SH-SY5Y (cell line): ENCODE data around the gene FOCAD.

ENCODE experiments used
- GATA2 ChIP-seq: IDR thresholded peaks from 2 replicates; pipeline ENCODE4 v1.6.1; 2011; ENCODE audit warnings: mild to moderate bottlenecking, low read depth, low read length
- GATA3 ChIP-seq: IDR thresholded peaks from 2 replicates; pipeline ENCODE4 v1.6.1; 2011; ENCODE audit warnings: low read depth, mild to moderate bottlenecking, low read length, moderate library complexity

The FOCAD gene

GRCh38 chr9:20684035-20684874 lies at the start of gene FOCAD:
TSS of gene FOCAD (plus strand) at chr9:20684259. CDS start at chr9:20715354, 31,095 bp downstream.
- TF ChIP-seq GATA2 = no peak
- TF ChIP-seq GATA3 = no peak

GRCh38 chr9:20634895-20635294 lies 49.2 kb upstream of the FOCAD start:
- TF ChIP-seq GATA2 = no peak

GRCh38 chr9:20636888-20637440 lies 47.1 kb upstream of the FOCAD start:
- TF ChIP-seq GATA3 (no peak), GATA2 (no peak)

GRCh38 chr9:20640331-20641187 lies 43.5 kb upstream of the FOCAD start:
- TF ChIP-seq GATA2 = no peak
- no peak for TF ChIP-seq GATA3

GRCh38 chr9:20642045-20642444 lies 42.0 kb upstream of the FOCAD start:
- TF ChIP-seq GATA3 (peak; percentile 77), GATA2 (peak; percentile 70)

GRCh38 chr9:20643660-20644059 lies 40.4 kb upstream of the FOCAD start:
- no peak for TF ChIP-seq GATA2
- TF ChIP-seq GATA3 = no peak

- TF ChIP-seq GATA3 (no peak), GATA2 (no peak)
These were observed 37.4 kb upstream of the FOCAD start for GRCh38 chr9:20646656-20647055.

- TF ChIP-seq GATA2 = no peak
- TF ChIP-seq GATA3 = no peak
These were observed 34.7 kb upstream of the FOCAD start for GRCh38 chr9:20649381-20649780.

GRCh38 chr9:20650313-20650712 lies 33.7 kb upstream of the FOCAD start:
- TF ChIP-seq GATA2 = no peak
- no peak for TF ChIP-seq GATA3

GRCh38 chr9:20650750-20651299 lies 33.2 kb upstream of the FOCAD start:
- no peak for TF ChIP-seq GATA3
- no peak for TF ChIP-seq GATA2

- TF ChIP-seq GATA2 (no peak), GATA3 (no peak)
These were observed 32.1 kb upstream of the FOCAD start for GRCh38 chr9:20651939-20652338.

- no peak for TF ChIP-seq GATA3
- TF ChIP-seq GATA2 = no peak
These were observed 25.2 kb upstream of the FOCAD start for GRCh38 chr9:20658677-20659473.

- TF ChIP-seq GATA2 (no peak), GATA3 (no peak)
These were observed 24.5 kb upstream of the FOCAD start for GRCh38 chr9:20659474-20659967.

GRCh38 chr9:20662156-20662555 lies 21.9 kb upstream of the FOCAD start:
- no peak for TF ChIP-seq GATA3
- no peak for TF ChIP-seq GATA2
